Adrenal gland (tissue), 12 donors: ENCODE data around the gene ENDOU. TPM values are rescaled to one million over a fixed set of nuclear protein-coding genes. Genes with fewer than 3 reads are reported as not detected.

ENCODE experiments used
- DNase-seq, 7 donors: peaks; one replicate each; pipeline ENCODE4 v3.0.0-alpha.2; 2019 to 2020
- H3K27ac ChIP-seq, 5 donors: fragments of 200-600 bp; sonication (generic) in 4 of 5; 1 replicate in 3 of 5; 2 replicates in 2 of 5; pipeline versions ENCODE4 v1.5.1 to v1.8.0; 2016 to 2020; ENCODE audit warnings: mild to moderate bottlenecking in 1 of 5
- H3K27me3 ChIP-seq: fragments of 200-600 bp; 2 replicates; pipeline ENCODE4 v1.8.0; 2021
- H3K36me3 ChIP-seq, 2 donors: fragments of 200-600 bp; replicated peaks in 1 of 2; 1 replicate in 1 of 2; 2 replicates in 1 of 2; pipeline versions ENCODE4 v1.5.1 to v1.8.0; 2018 to 2022
- H3K4me1 ChIP-seq, 2 donors: fragments of 200-600 bp; replicated peaks in 1 of 2; 1 replicate in 1 of 2; 2 replicates in 1 of 2; pipeline versions ENCODE4 v1.5.1 to v1.8.0; 2018 to 2021
- H3K4me3 ChIP-seq, 4 donors: fragments of 200-600 bp; sonication (generic) in 3 of 4; one replicate each; pipeline ENCODE4 v1.5.1; 2016 to 2018
- H3K9me3 ChIP-seq, 3 donors: fragments of 200-600 bp; sonication (generic) in 1 of 3; replicated peaks in 1 of 3; 1 replicate in 2 of 3; 2 replicates in 1 of 3; pipeline versions ENCODE4 v1.5.1 to v1.8.0; 2016 to 2021
- CTCF ChIP-seq, 6 experiments: fragments of 450-650 bp in 4 of 6; fragments of 200-600 bp in 2 of 6; sonication (generic) in 1 of 6; IDR thresholded peaks; 1 replicate in 5 of 6; 2 replicates in 1 of 6; pipeline versions ENCODE4 v1.5.1 to v1.8.0; 2016 to 2021; ENCODE audit warnings: antibody characterized with exemption in 6 of 6, mild to moderate bottlenecking in 2 of 6, moderate library complexity in 1 of 6
- POLR2A ChIP-seq, 2 donors: fragments of 450-650 bp; IDR thresholded peaks; one replicate each; pipeline ENCODE4 v1.6.1; 2017; ENCODE audit warnings: antibody characterized with exemption in 2 of 2, mild to moderate bottlenecking in 2 of 2, moderate library complexity in 1 of 2
- WGBS, 4 donors: extraction: QIAGEN DNeasy Blood & Tissue Kit in 2 of 4; methylation state at CpG; one replicate each; pipeline versions ENCODE4 v1.1.5 to v1.1.7; 2013 to 2017; 5-methylcytosine and 5-hydroxymethylcytosine counted together
- intact Hi-C, 2 donors: fragments of 100-400 bp; cut with DNase I; formaldehyde crosslinking; loops; one replicate each; pipeline versions ENCODE4 v1.14.1 to v1.15.0; 2022 to 2023
- polyA plus RNA-seq, 3 donors: library from polyadenylated mRNA; stranded (reverse); fragments of 200-250 nt in 2 of 3; fragments of 350-450 nt in 1 of 3; fragmentation: Illumina TruSeq in 1 of 3; extraction: RNeasy Lipid Tissue Mini Kit (QIAGEN cat#74804) in 1 of 3; gene quantifications; one replicate each; pipeline ENCODE4 v1.2.3, GENCODE V29; 2013 to 2014
- total RNA-seq, 9 donors: library from RNA; depleted of rRNA in 4 of 9; stranded (reverse); fragments of >200 nt in 4 of 9; fragments of 120-200 nt in 1 of 9; fragmentation: NEBNext Ultra II Directional in 1 of 9; extraction: Animal tissue kit (Norgen Biotek cat#: 25700) in 1 of 9; gene quantifications; one replicate each; pipeline versions ENCODE4 v1.1.0 to v1.2.4, GENCODE V29; 2013 to 2023
- donor health status: healthy with polysubstance abuse.
- donor health status: Bipolar disorder and iron deficiency.
- donor health status: DM: yes; HTN: yes; CAD: no.
- donor health status: DM: no; HTN: no; CAD: no.
- donor health status: DM: no; HTN: no; CAD: no.
- donor health status: DM: yes; HTN: yes; CAD: no.

The ENDOU gene
- total and polyA plus RNA-seq, 12 donors = 0.11 to 2.6 (median 0.19) TPM; not detected in 3

- TF ChIP-seq POLR2A (IDR thresholded peaks at IDR 0.05) (no peak), CTCF (IDR thresholded peaks at IDR 0.05) (no peak)
Measured at GRCh38 chr12:47748899-47749298, 23.6 kb upstream of the ENDOU start.

GRCh38 chr12:47748507-47748828 is 23.2 kb upstream of the ENDOU start:
- no peak for DNase-seq
- intact Hi-C loops = loop anchor here in 1 of 2 donors (10.0 kb wide), 1 partner anchor 196 kb away; no protein-coding TSS in a partner anchor
- H3K36me3 ChIP-seq = no peaks in the 10 kb centered on the region
- H3K27me3 ChIP-seq = no peaks in the 10 kb centered on the region
- H3K27ac ChIP-seq = no peak overlapping the region
- TF ChIP-seq POLR2A (IDR thresholded peaks at IDR 0.05) (no peak), CTCF (IDR thresholded peaks at IDR 0.05) (no peak)
- H3K4me3 ChIP-seq = no peak overlapping the region
- H3K4me1 ChIP-seq = no peaks in the 10 kb centered on the region
- no peaks in the 10 kb centered on the region for H3K9me3 ChIP-seq
- 79 to 100% (median 88%) methylated on average over 1 of the region's 1 CpG for WGBS, 4 donors

More at GRCh38 chr12:47748899-47749298, 23.6 kb upstream of the ENDOU start:
- Histone ChIP-seq H3K36me3 (no peaks in the 10 kb centered on the region), H3K27ac (no peak overlapping the region), H3K4me1 (no peaks in the 10 kb centered on the region), H3K27me3 (no peaks in the 10 kb centered on the region), H3K4me3 (no peak overlapping the region), H3K9me3 (no peaks in the 10 kb centered on the region)
- 90 to 100% (median 96%) methylated on average over 3 of the region's 3 CpGs for WGBS, 4 donors
- intact Hi-C loops = loop anchor here in 1 of 2 donors (10.0 kb wide), 1 partner anchor 196 kb away; no protein-coding TSS in a partner anchor
- DNase-seq = no peak

- Histone ChIP-seq H3K36me3 (no peaks in the 10 kb centered on the region), H3K4me3 (no peak overlapping the region), H3K27me3 (no peaks in the 10 kb centered on the region), H3K4me1 (no peaks in the 10 kb centered on the region), H3K27ac (no peak overlapping the region), H3K9me3 (no peaks in the 10 kb centered on the region)
- DNase-seq = no peak
- intact Hi-C loops = loop anchor here in 1 of 2 donors (10.0 kb wide), 1 partner anchor 197 kb away; no protein-coding TSS in a partner anchor
- no peak for TF ChIP-seq POLR2A (IDR thresholded peaks at IDR 0.05)
- TF ChIP-seq CTCF (IDR thresholded peaks at IDR 0.05) = no peak
- WGBS, 4 donors = 90 to 96% (median 93%) methylated on average over 7 to 14 of the region's 14 CpGs
Measured at GRCh38 chr12:47747596-47748506, 22.6 kb upstream of the ENDOU start.

GRCh38 chr12:47747126-47747525 is 21.8 kb upstream of the ENDOU start:
- Histone ChIP-seq H3K36me3 (no peaks in the 10 kb centered on the region), H3K4me1 (no peaks in the 10 kb centered on the region), H3K27me3 (no peaks in the 10 kb centered on the region), H3K4me3 (no peak overlapping the region), H3K9me3 (no peaks in the 10 kb centered on the region), H3K27ac (no peak overlapping the region)
- 81 to 86% (median 85%) methylated on average over 4 of the region's 4 CpGs for WGBS, 4 donors
- intact Hi-C loops = loop anchor here in 1 of 2 donors (10.0 kb wide), 1 partner anchor 198 kb away; no protein-coding TSS in a partner anchor
- TF ChIP-seq POLR2A (IDR thresholded peaks at IDR 0.05) = no peak
- no peak for TF ChIP-seq CTCF (IDR thresholded peaks at IDR 0.05)
- DNase-seq = no peak
